Measurements from ENCODE around the gene FBXO7.

FBXO7 gene

DNA sequence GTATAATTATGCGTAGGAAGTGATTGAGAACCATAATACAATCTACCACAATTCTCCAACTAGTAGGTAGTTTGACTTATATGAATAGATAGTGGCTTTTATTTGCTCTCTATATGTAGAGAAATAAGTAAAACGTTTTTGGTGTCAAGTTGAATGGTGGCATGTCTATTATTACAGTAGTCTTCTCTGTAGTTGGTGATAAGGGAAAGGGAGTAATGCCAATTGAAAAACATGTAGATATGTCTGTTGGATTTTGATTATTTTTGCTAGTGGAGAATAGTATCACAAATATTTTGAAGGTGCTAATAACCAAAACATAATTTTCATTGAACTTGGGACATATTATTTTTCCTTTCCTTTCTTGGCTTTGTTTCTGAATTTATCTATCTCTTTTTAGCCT, 17.5 kb downstream of the FBXO7 start:
- DNase-seq = no peak

DNA sequence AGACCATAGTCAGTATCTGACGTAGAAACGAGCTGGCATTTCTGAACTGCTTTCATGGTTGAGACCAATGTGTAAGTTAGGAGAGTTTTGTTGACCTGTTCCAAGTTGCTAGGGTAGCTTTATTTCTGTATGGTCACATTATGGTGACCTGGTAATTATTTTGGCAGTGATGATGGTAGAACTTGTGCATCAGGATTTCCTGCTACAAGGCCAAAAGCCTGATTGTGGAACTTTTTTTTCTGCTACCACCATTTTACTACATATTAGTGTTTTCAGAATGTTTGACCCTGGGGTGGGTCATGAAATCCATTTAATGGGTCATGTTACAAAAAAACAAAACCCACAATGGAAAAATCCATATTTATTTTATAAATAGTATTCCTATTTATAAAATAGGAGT, 18.9 kb downstream of the FBXO7 start:
- no peak for DNase-seq

DNA sequence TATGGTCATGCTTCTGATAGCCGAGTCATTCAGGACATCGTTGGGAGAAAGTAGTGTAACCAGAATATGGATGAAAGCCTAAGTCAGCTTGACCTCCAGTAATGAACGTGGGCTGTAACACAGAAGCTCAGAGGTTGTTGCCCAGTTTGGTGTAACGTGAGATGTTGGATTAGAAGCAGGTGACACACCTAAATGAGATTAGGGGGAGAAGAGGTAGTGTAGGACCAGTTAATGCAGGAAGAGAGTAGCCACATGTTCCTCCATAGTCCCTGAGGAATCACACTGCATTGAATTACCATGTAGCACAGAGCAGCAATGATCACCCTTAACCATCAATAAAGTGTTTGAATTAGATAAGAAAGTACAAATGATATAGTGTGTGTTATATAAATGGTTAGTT, 20.4 kb downstream of the FBXO7 start:
- no peak for DNase-seq

DNA sequence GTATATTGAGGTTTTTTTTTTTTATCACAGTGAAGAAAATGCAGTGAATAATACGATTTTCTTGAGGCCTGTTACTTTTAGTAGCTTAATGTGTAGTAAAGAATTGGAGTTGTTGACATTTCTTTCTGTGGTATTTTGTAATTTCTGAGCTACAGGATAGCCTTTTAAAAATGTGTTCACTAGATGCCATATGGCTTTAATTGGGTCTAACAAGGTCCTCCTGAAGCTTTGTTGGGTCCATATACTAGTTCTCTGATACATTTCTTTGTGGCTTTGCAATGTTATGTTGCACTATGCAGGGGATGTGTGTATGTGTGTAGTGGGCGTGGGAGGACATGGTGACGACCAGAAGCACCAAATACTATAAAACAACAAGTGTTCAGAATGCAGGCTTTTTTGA, 25.1 kb downstream of the FBXO7 start:
- no peak for DNase-seq

DNA sequence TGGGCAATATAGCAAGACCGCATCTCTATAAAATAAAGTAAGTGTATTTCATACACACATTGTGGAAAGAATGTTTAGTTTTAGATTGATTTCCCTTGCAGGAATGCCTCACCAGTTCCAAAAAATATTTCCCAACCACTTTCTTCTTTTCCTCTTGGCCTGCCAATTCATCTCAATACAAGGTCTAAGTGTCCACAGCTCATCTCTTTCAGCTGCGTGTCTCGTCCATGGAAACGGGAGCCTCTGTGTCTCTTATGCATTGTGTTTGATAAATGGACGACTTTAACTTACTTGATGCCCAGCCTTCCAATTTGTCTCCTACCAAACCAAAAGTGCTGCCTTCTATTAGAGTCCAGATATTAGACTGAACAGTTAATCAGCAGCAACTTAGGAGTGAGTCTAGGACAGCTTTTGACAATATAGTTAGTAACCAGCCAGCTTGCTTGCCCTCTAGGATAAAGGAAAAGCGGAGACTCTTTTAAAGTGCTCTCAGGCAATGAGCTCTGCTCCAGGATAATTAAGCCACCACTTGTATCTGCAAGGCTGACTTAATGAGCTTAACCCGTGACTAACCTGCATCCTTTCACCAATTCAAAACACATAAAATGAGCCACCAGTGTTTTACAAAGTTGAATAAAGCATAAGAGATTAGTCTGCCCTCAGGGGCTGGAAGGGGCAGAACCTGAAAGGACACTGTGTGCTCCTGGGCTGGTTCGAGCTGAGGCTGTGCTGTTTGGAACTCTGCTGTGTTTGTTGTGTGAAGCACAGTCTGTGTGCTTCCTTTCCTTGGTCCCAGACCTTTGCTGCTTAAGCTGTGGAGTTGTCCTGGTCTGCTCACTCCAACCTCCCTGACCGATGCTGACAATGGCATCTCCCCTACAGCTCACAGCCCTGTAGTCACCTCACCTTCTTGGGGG, 27.5 kb downstream of the FBXO7 start:
- no peak for DNase-seq

DNA sequence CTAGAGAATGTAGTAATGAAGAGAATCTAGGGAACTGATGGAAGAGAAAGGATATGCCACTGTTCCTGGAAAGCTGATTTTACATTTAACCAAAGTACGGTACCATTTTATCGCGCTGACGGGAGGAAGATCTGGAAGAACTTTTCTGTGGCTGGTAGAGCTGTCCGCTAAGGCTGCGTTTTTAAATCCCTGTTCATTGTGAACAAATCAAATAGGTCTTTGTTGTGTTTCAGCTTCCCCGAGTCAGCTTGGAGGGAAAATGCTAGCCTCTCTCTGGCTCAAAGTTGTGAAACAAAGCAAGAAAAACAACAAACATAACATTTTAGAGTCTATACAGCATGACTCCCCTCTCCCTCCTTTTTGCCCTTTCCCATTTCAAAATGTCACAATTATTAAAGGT, 34.4 kb downstream of the FBXO7 start:
- no peak for DNase-seq

DNA sequence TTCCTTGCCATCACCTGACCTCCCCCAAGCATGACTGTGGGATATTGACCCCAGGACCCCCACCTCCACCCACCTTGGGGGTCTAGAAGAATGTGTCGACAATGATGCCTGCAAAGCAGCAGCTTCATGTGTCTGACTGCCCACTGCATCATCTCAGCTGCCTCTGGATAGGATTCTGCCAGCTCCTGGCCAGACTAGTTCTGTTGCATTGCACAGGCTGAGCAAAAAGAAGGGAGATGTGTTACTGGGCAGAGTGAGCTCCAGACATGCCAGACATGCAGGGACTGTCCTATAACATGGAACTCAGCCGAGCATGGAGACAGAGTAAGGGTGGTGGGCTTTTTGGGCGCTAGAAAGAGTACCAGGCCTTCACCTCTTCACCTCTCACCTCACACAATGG, 36.7 kb downstream of the FBXO7 start:
- no peak for DNase-seq

DNA sequence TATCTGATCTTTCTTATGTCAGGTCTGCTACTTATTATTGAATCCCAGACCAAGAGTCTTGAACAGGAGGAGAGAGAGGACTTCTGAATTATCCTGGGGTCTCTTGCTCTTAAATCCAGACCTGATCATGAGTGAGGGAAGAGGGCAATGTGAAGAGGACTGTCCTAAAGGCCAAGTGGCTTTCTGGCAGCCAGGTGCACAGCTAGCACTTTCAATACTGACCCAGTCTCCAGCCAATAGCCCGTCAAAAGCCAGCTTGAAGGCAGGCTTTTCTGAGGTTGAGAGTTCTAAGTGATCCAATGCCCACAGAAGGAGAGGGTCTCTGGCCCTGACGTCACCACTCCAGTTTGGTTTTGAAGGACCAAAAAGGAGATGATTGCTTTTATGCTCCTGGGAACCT, 37.2 kb downstream of the FBXO7 start:
- DNase-seq = no peak

DNA sequence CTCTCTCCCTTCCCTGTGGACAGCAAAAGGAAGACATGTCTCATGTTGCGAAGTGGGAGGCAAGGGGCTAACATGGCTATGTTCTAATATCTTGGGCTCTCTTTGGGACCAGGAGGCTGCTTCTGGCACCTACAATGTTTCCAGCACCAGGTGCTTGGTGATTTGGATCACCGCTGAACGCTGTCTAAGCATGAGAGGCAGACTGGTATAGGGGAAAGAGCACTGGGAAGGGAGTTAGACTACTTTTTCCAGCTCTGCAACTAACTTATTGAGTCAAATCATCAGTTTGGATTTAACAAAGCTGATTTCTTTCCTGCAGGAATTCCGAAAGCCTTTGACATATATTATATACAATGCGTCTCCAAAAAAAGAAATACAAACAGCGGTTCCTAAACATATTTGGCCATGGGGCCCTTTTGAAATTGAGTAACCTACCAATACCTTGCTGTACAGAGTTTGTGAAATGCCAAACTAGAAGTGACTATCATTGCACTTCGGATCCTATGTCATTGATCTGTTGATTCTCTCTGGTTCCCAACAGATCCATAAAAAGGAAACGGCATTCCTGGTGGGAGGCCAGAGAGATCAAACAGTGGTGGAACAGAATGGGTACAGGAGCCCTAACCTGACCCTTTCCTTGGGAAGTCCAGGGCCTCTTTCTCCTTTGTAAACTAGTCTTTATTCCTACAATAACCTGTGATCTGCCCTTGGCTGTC, 37.8 kb downstream of the FBXO7 start:
- no peak for DNase-seq

DNA sequence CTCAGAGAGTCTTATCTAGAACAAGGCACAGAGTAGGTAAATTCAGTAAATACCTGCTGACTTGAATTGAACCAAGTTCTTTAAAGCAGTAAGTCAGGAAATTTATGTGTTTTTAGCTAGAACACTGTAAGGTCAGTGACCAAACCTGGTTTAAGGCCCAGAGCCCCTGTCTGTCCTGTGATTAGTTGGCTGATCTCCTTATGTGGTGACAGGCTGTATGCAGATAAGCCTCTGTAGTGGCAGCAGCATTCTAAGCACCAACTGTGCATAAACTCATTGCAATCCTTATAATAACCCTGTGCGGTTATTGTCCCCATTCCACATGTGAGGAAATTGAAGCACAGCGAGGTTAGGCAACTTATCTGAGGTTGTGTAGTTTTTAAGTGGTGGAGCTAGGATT, 40.5 kb downstream of the FBXO7 start:
- no peak for DNase-seq

DNA sequence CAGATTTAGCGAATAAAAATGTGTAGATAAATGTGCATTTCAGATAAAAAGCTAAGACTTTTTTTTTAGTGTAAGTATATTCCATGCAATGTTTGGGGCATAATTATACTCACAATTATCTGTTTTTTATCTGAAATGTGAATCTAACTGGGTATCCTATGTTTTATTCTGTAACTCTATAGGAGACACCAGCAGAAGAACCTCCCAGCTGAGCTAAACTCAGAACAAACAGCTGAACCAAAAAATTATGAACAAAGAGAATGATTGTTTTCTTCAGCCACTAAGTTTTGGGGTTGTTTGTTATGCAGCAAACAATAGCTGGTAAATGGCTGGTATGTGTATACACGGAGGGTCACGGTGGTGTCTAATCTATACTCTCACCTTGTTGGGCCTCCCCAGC, 42.9 kb downstream of the FBXO7 start:
- no peak for DNase-seq

DNA sequence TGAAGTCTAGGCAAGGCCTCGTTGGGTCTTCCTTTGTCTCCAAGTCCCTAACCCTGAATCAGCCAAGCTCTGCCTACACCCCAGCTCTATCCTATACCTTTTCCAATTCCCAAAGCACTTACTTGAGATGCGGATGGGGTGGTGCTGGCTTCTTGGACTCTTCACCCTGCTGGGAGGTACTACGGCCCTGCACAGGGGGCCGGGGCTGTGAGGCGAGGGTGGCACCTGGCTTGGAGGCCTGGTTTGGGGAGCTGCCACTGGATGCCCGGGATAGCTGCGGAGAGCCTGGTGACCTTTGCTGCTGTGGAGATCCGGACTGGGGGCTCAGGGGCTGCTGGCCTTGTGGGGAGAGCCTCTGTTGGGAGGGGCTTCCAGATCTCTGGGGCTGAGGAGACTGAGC, 43.3 kb downstream of the FBXO7 start:
- no peak for DNase-seq

DNA sequence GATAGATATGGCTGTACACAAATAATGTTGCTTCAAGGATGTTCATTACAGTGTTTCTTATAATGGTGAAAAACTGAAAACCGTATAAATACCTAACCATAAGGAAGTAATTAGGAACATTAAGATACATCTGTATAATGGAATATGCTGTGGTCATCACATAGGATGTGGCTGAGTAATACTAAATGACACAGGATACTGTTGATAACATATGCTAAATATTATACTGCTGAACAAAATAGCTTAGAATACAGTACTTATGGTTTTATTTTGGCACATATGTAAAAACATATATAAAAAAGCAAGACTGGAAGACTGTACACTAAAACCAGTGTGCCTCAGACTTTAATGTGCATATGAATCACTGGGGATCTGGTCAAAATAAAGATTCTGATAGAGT, 43.8 kb downstream of the FBXO7 start:
- no peak for DNase-seq

DNA sequence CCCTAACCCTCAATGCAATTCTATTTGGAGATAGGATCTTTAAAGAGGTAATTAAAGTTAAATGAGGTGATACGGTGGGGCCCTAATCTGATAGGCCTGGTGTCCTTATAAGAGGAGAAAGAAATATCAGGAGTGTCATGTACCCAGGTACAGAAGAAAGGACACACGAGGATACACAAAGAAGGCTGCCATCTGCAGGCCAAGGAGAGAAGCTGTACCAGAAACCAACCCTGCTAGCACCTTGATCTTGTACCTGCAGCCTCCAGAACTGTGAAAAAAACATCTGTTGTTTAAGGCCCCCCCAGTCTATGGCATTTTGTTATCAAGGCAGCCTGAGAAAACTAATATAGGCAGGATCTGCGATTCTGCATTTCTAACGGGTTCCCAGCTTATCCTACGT, 44.2 kb downstream of the FBXO7 start:
- no peak for DNase-seq

DNA sequence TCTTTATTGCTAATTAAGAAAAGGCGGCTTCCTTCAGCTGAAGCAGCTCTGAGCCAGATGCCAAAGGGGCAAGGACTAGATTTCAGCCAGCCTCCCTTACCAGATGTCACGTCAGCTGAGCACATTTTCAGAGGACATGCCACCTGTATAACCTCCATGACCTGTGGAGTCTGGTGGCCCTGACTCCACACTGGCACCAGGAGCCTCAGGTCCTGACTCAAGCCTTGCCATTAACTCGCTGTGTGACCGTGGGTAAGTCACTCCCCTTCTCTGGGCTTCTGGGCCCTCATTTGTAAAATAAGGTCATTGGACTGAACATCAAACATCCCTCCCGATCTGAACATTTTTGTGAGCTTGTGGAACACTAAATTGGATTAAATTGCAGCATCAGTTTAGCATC, 46.0 kb downstream of the FBXO7 start:
- no peak for DNase-seq

DNA sequence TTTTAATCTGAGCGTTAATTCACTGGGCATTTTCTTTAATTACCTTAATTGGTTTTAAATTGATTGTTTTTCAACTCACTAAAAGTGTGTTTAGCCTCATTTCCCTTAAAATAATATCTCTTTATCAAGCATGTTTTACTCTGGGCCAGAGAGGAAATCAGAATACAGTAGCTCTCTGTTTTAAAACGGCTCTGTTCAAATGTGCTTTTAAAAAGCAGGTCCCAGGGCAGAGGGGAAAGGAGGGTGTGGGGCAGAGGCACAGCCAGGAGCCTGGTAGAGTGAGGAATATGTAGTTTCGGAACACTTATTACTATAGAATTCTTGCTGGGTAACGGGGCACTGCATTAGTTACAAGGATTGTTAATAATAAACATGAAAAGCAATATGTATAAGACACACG, 47.6 kb downstream of the FBXO7 start:
- no peak for DNase-seq

DNA sequence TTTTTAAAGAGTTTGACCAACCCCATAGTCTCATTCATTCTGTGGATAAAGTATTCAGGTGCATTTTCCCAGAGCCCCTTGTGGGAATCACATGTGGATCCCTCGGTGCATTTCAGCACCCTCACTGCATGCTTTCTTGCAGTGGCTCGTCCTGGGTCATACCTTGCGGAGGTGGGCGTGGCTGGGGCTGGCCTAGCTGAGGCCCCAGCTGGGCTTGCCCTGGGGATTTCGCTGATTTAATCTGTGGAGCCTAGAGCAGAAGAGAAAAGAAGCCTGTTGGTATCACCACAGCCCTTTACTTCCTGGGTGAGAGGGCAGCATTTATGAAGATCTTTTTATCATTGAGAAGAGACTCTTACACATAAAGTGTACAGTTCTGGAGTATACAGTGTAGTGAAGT, 53.1 kb downstream of the FBXO7 start:
- DNase-seq = no peak

DNA sequence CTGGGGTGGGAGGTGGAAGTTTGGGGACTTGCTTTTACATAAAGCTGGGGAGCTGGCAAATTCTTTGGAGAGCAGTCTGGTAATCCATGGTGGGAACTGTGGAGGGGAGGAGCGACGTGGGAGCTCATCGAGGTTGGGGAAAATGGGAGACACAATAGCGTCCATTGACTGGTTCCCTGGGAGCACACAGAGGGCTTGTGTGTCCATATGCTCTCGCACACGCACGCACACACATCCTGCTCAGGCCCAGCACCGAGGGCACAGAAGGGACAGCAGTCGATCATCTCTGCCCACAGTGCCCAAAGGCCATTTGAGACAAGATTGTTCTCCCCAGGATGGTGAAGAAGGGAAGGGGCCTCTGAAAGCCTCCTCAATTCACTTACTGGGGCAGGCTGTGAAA, 53.7 kb downstream of the FBXO7 start:
- no peak for DNase-seq

DNA sequence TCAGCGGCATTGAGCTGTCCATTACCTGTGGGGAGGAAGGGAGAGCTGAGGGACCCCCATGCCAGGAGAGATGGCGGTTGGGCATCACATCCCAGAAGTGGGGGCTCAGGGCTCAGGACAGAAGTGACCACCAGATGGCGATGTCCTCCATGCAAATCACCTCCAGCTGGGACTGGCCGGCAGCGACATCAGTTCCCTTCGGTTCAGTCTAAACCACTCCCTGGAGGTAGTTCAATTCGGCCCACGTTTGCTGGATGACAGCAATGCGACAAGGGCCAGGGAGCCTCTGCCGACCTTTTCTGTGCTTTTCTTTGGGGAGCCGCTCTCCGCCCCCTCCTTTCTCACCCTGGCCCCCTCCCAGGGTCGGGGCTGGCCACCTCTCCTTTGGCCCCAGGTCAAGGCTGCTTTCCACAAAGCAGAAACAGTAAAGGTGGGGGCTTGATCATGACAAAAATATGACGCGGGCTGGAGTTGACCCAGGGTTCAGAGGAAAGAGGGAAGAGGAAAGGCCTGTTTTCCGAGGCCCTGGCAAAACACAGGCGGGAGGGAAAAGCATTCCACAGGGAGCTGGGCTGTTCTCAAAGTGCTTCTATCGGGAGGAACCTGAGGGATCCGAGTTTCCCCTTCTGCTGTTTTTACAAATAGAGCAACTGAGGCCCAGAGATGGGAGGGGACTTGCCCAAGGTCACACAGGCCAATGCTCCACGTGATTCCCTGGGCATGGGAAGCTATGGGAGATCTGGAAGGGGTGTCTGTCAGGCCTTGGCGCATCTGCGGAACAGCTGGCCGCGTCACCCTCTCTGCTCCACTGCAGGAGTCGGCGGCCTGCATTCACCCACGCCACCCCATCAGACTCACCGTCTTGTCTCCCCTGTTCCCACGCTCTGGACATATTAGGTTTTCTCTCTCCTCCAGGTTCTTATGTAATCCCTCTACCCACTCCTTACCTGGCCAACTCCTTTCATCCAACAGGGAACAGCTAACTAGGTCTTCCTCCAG, 54.7 kb downstream of the FBXO7 start:
- peak; percentile 66 for DNase-seq

DNA sequence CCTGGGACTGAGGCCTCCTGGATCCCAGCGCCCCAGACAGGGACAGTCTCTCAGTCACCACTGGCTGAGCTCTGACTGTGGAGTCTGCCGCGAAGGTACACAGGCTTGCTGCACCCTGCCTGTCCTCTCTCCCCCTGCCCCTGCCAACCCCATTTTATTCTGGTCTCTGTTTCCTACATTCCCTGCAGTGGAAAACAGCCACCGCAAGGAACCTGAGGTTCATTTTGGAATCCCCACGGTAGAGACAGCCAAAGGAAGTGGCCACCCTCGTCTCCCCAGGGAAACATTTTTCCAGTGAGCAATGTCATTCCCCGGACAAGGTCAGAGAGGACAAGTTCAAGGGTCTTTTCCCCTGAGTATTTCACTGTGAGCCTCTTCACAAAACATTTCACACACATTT, 56.6 kb downstream of the FBXO7 start:
- no peak for DNase-seq

DNA sequence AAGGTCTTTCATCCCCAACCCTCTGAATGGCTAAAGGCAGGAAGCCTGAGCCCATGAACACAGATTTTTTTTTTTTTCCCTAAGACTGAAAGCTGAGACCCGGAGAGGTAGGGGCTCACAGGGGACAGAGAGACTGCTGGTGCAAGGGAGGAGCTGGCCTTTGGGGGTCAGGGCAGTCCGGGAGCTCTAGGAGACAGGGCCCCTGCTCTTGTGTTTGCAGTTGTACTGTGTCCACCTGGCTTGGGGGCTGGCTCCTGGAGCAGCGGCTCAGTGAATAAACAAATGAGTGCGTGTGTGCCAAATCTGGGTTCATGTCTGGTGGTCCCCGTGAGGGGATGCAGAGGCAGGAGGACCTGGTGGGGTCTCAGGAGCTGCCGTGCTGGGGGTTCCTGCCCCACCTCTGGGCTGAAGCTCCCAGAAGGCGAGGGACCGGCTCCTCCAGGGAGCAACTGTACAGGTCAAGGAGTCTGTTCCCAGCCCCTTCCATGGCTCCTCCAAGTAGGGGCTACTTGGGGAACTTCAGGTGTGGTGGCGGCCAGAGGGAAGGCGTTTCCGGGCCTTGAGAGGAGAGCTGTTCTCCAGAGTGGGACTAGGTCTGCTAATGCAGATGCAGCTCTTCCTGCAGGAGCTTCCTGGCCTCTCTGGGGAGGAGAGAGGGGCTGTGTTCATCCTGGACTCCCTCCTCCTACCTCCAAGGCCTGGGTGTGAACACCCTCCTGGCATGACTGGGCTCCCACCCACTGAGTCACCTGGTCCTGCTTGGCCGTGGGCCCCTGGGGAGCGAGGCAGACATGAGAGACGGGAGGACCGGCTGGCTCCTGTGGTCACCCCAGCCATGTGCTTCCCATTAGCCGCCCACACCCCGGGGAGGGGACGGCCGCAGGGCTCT, 57.6 kb downstream of the FBXO7 start:
- no peak for DNase-seq

DNA sequence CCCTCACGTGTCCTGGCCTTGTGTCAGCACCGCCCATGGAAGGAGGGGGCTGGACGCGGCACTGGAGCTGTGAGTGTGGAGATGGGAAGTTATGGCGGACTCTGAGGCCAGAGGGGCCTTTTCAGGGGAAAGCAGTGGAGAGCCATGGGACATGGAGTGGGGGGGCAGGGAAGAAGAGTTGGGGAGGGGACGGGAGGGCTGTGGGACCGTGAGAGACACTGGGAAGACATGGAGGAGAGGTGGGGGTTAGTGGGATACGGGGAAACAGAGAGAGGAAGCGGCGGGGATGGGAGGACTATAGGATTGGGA, 58.2 kb downstream of the FBXO7 start:
- DNase-seq = no peak

Measured in activated naive CD4-positive, alpha-beta T cell treated with anti-CD3 and anti-CD28 coated beads, Interleukin-2, amount 50 U/mL, for 16 hours (primary cell).